Neural cell (in vitro differentiated cells): ENCODE measurements around the gene PALD1.

ENCODE experiments used
- EP300 ChIP-seq: fragments of 450-650 bp; conservative IDR thresholded peaks from 2 replicates; pipeline ENCODE4 v1.6.1; 2014; ENCODE audit warnings: antibody characterized with exemption, mild to moderate bottlenecking, moderate library complexity; ENCODE audit not compliant: poor library complexity, severe bottlenecking
- EZH2 ChIP-seq: fragments of 200-600, 300-800 bp; shearing (Covaris generic), sonication (generic); IDR thresholded peaks from 2 replicates; pipeline ENCODE4 v1.6.1; 2014; ENCODE audit warnings: antibody characterized with exemption, low read length, borderline replicate concordance, mild to moderate bottlenecking; ENCODE audit not compliant: insufficient read depth, poor library complexity, severe bottlenecking
- POLR2AphosphoS5 ChIP-seq: IDR thresholded peaks from 2 replicates; pipeline ENCODE4 v1.6.1; 2012
- SMC3 ChIP-seq: fragments of 450-650 bp; conservative IDR thresholded peaks from 2 replicates; pipeline ENCODE4 v1.6.1; 2014; ENCODE audit warnings: antibody characterized with exemption, mild to moderate bottlenecking, moderate library complexity; ENCODE audit not compliant: poor library complexity
- TAF1 ChIP-seq: IDR thresholded peaks from 2 replicates; pipeline ENCODE4 v1.6.1; 2012; ENCODE audit warnings: low read depth
- TF ChIP-seq, protein P1 (sequence below): fragments of 450-650 bp; IDR thresholded peaks from 2 replicates; pipeline ENCODE4 v1.5.1; 2014; ENCODE audit warnings: antibody characterized with exemption, mild to moderate bottlenecking, moderate library complexity; ENCODE audit not compliant: poor library complexity, severe bottlenecking
- TF ChIP-seq, protein P2 (sequence below): IDR thresholded peaks from 2 replicates; pipeline ENCODE4 v1.6.1; 2012; ENCODE audit warnings: borderline replicate concordance

DNA sequence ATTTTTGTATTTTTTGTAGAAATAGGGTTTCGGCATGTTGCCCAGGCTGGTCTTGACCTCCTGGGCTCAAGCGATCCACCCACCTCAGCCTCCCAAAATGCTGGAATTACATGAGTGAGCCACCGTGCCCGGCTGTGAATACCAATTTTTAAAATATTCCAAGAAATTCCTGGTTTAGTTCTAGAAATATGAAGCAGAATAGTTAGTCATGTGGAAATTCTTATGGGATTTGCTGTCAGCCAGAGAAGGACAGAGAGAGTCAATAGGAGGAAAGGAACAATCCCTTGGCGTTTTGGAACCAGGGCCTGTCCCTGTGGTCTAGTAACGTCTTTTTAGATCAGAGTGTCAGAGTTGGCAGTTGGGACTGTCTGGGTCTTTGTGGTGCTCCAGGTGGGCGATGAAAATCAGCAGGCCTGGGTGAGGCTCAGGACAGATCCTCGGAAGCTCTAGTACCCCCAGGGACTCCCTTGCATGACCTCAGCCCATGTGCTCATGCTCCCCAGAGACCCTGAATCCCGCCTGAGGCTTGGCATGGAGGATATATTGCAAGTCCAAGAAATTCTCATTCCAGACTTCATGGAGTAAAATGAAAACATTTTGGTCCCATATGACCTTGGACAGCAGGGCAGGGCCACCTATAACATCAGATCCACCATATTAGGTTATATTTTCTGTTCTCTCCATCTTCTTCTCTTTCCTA is 44.8 kb upstream of the PALD1 start:
- TF ChIP-seq, protein P1, sequence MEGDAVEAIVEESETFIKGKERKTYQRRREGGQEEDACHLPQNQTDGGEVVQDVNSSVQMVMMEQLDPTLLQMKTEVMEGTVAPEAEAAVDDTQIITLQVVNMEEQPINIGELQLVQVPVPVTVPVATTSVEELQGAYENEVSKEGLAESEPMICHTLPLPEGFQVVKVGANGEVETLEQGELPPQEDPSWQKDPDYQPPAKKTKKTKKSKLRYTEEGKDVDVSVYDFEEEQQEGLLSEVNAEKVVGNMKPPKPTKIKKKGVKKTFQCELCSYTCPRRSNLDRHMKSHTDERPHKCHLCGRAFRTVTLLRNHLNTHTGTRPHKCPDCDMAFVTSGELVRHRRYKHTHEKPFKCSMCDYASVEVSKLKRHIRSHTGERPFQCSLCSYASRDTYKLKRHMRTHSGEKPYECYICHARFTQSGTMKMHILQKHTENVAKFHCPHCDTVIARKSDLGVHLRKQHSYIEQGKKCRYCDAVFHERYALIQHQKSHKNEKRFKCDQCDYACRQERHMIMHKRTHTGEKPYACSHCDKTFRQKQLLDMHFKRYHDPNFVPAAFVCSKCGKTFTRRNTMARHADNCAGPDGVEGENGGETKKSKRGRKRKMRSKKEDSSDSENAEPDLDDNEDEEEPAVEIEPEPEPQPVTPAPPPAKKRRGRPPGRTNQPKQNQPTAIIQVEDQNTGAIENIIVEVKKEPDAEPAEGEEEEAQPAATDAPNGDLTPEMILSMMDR, result no peak
- TF ChIP-seq EP300, result no peak
- TF ChIP-seq EZH2, result no peak
- TF ChIP-seq TAF1, result no peak
- TF ChIP-seq POLR2AphosphoS5, result no peak
- TF ChIP-seq, protein P2, sequence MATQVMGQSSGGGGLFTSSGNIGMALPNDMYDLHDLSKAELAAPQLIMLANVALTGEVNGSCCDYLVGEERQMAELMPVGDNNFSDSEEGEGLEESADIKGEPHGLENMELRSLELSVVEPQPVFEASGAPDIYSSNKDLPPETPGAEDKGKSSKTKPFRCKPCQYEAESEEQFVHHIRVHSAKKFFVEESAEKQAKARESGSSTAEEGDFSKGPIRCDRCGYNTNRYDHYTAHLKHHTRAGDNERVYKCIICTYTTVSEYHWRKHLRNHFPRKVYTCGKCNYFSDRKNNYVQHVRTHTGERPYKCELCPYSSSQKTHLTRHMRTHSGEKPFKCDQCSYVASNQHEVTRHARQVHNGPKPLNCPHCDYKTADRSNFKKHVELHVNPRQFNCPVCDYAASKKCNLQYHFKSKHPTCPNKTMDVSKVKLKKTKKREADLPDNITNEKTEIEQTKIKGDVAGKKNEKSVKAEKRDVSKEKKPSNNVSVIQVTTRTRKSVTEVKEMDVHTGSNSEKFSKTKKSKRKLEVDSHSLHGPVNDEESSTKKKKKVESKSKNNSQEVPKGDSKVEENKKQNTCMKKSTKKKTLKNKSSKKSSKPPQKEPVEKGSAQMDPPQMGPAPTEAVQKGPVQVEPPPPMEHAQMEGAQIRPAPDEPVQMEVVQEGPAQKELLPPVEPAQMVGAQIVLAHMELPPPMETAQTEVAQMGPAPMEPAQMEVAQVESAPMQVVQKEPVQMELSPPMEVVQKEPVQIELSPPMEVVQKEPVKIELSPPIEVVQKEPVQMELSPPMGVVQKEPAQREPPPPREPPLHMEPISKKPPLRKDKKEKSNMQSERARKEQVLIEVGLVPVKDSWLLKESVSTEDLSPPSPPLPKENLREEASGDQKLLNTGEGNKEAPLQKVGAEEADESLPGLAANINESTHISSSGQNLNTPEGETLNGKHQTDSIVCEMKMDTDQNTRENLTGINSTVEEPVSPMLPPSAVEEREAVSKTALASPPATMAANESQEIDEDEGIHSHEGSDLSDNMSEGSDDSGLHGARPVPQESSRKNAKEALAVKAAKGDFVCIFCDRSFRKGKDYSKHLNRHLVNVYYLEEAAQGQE, result no peak
- no peak for TF ChIP-seq SMC3
